Nephron (organoid): ENCODE data around the gene HSBP1L1.

Experiments used
- H3K27ac Mint-ChIP-seq, 3 experiments: 2 replicates each; pipeline ENCODE4 v1.8.0; 2020; ENCODE audit warnings: mixed read lengths in 3 of 3, mild to moderate bottlenecking in 2 of 3, moderate library complexity in 1 of 3
- H3K27me3 Mint-ChIP-seq: 2 replicates; pipeline ENCODE4 v1.8.0; 2021; ENCODE audit warnings: low read depth, mild to moderate bottlenecking, moderate library complexity, mixed read lengths
- H3K36me3 Mint-ChIP-seq: 2 replicates; pipeline ENCODE4 v1.8.0; 2020; ENCODE audit warnings: low read depth, mixed read lengths
- H3K4me1 Mint-ChIP-seq: 2 replicates; pipeline ENCODE4 v1.8.0; 2020; ENCODE audit warnings: mixed read lengths
- H3K4me3 Mint-ChIP-seq, 3 experiments: 2 replicates each; pipeline ENCODE4 v1.8.0; 2020; ENCODE audit warnings: mild to moderate bottlenecking in 3 of 3, mixed read lengths in 3 of 3, moderate library complexity in 2 of 3
- H3K9me3 Mint-ChIP-seq: 2 replicates; pipeline ENCODE4 v1.8.0; 2020; ENCODE audit warnings: mixed read lengths
- TF ChIP-seq, protein P1 (sequence below), 3 experiments: fragments of 200-600 bp; sonication (generic); IDR thresholded peaks; one replicate each; pipeline ENCODE4 v1.5.0; 2021; ENCODE audit warnings: antibody characterized with exemption in 3 of 3; ENCODE audit not compliant: unreplicated experiment in 3 of 3

The HSBP1L1 gene

DNA sequence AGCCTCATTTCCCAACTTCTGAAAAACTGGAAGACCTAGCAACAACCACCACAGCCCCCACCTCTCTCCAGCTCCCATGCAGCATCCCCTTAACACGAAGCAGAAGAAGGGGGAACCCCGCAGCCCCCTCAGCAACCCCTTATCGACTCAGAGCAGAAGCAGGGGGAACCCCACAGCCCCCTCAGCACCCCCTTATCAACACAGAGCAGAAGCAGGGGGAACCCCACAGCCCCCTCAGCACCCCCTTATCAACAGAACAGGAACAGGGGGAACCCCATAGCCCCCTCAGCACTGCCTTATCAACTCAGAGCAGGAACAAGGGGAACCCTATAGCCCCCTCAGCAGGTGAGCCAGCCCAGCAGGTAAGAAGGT lies 19.7 kb upstream of the HSBP1L1 start:
- peaks cover 27% of the 10 kb centered on the region for H3K36me3 Mint-ChIP-seq
- peak overlapping the region; percentile 46 to 68 (median 52) for H3K4me3 Mint-ChIP-seq
- H3K27ac Mint-ChIP-seq: peak overlapping the region; percentile 53 to 89 (median 82)
- peaks cover 64% of the 10 kb centered on the region for H3K4me1 Mint-ChIP-seq
- no peaks in the 10 kb centered on the region for H3K9me3 Mint-ChIP-seq
- peaks cover 4% of the 10 kb centered on the region for H3K27me3 Mint-ChIP-seq
- TF ChIP-seq, protein P1, sequence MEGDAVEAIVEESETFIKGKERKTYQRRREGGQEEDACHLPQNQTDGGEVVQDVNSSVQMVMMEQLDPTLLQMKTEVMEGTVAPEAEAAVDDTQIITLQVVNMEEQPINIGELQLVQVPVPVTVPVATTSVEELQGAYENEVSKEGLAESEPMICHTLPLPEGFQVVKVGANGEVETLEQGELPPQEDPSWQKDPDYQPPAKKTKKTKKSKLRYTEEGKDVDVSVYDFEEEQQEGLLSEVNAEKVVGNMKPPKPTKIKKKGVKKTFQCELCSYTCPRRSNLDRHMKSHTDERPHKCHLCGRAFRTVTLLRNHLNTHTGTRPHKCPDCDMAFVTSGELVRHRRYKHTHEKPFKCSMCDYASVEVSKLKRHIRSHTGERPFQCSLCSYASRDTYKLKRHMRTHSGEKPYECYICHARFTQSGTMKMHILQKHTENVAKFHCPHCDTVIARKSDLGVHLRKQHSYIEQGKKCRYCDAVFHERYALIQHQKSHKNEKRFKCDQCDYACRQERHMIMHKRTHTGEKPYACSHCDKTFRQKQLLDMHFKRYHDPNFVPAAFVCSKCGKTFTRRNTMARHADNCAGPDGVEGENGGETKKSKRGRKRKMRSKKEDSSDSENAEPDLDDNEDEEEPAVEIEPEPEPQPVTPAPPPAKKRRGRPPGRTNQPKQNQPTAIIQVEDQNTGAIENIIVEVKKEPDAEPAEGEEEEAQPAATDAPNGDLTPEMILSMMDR (IDR thresholded peaks at IDR 0.05; ENCODE audit: unreplicated experiment in 3 of 3): no peak

DNA sequence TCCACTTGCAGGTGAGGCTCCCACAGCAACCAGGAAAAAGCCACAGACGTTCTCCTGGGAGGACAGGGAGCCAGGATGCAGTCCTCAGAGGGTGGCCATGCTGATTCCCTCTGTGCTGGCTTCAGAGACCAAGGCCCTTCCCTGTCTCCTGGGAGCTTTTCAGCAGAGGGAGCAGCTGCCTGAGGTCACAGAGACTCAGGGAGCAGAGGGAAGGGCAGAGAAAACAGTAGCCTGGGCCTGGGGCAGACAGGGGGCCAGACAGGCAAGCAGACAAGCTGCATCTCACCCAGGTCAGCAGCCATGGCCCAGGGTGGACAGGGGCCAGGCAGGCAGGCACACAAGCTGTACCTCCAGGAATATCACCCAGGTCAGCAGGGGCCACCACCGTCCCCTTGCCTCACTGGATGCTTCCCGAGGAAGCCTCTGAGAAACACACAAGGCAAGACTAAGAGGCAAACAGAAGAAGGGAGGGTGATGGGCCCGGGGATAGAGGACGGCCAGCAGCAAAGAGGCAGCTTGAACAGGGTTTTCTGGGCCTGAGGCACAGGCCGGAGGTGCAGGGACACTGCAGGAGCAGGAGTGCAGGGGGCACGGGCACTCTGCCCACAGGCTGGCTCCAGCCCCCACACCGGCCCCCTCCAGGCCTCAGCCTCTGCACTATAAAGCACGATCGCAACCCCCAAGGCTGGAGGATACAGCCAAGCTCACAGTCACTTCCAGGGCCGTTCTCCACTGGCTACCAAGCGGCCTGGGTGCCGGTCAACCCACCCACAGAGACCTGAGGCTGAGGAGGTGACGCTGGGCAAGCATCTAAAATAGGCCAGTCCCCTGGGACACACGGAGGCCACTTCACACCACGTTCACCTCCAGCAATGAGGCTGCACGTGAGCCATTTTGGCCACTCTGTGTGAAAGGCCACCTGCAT lies 19.1 kb upstream of the HSBP1L1 start:
- Mint-ChIP-seq H3K27me3 (peaks cover 4% of the 10 kb centered on the region), H3K27ac (peak overlapping the region in 2 of 3 experiments; percentile 17 to 89), H3K4me3 (peak overlapping the region; percentile 34 to 59 (median 37)), H3K4me1 (peaks cover 68% of the 10 kb centered on the region), H3K36me3 (peaks cover 22% of the 10 kb centered on the region), H3K9me3 (no peaks in the 10 kb centered on the region)
- TF ChIP-seq, protein P1 (IDR thresholded peaks at IDR 0.05; ENCODE audit: unreplicated experiment in 3 of 3): no peak

- Mint-ChIP-seq H3K4me1 (peaks cover 65% of the 10 kb centered on the region), H3K27me3 (peaks cover 4% of the 10 kb centered on the region), H3K4me3 (peak overlapping the region; percentile 9 to 96 (median 14)), H3K27ac (no peak overlapping the region), H3K9me3 (no peaks in the 10 kb centered on the region), H3K36me3 (peaks cover 11% of the 10 kb centered on the region)
- TF ChIP-seq, protein P1 (IDR thresholded peaks at IDR 0.05; ENCODE audit: unreplicated experiment in 3 of 3): no peak
These were observed 17.2 kb upstream of the HSBP1L1 start for GRCh38 chr18:79947054-79947755.

GRCh38 chr18:79947881-79948610 lies 16.4 kb upstream of the HSBP1L1 start:
- TF ChIP-seq, protein P1 (IDR thresholded peaks at IDR 0.05; ENCODE audit: unreplicated experiment in 3 of 3): no peak
- Mint-ChIP-seq H3K27ac (no peak overlapping the region), H3K27me3 (peaks cover 5% of the 10 kb centered on the region), H3K9me3 (no peaks in the 10 kb centered on the region), H3K4me1 (peaks cover 56% of the 10 kb centered on the region), H3K4me3 (peak overlapping the region; percentile 15 to 96 (median 63)), H3K36me3 (peaks cover 8% of the 10 kb centered on the region)

DNA sequence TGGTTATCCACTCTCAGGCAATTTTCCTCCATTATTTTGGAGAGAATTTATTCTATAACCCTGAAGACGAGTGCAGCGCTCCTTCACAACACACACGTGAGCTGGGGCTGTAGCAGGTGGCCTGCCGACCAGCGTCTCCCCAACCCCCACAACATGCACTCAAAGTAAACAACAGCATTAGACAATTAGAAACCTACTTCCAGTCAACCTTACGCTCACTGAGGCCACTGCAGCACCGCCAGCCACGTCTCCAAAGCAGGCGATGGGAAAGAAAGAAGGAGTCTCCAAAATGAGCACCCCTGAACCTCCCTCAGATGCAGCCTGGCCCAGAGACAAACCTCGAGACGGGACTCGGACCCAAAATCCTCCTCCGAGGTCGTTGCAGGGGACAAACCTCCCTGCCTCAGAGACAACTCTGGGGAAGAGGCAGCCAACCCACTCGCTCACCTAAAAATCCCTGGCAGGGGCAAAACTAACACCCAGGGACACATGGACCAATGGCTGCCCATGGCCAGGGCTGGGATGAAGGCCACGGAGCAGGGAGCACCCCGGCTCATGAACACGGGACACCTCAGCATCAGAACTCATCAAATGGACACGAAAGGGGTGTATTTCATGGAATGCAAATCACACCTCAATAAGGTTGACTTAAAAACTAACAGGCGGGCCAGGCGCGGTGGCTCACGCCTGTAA lies 15.6 kb upstream of the HSBP1L1 start:
- peaks cover 13% of the 10 kb centered on the region for H3K27me3 Mint-ChIP-seq
- no peaks in the 10 kb centered on the region for H3K9me3 Mint-ChIP-seq
- H3K4me1 Mint-ChIP-seq: peaks cover 54% of the 10 kb centered on the region
- H3K36me3 Mint-ChIP-seq: peaks cover 8% of the 10 kb centered on the region
- TF ChIP-seq, protein P1 (IDR thresholded peaks at IDR 0.05; ENCODE audit: unreplicated experiment in 3 of 3): no peak
- peak overlapping the region; percentile 86 to 96 (median 89) for H3K4me3 Mint-ChIP-seq
- H3K27ac Mint-ChIP-seq: no peak overlapping the region
